Prostate gland (tissue), 2 donors: Measurements from ENCODE around the gene CDKL5.

ENCODE experiments used
- CTCF ChIP-seq, 4 experiments: fragments of 200-600 bp in 2 of 4; fragments of 450-650 bp in 2 of 4; sonication (generic) in 2 of 4; IDR thresholded peaks; 1 replicate in 3 of 4; 2 replicates in 1 of 4; pipeline ENCODE4 v1.5.1; 2016 to 2019; ENCODE audit warnings: antibody characterized with exemption in 4 of 4, mild to moderate bottlenecking in 2 of 4, moderate library complexity in 2 of 4
- POLR2A ChIP-seq: fragments of 450-650 bp; IDR thresholded peaks from one replicate; pipeline ENCODE4 v1.6.1; 2016; ENCODE audit warnings: antibody characterized with exemption, mild to moderate bottlenecking
- POLR2AphosphoS5 ChIP-seq: sonication (generic); formaldehyde crosslinking; IDR thresholded peaks from one replicate; pipeline ENCODE4 v1.6.1; 2017; ENCODE audit warnings: antibody characterized with exemption

- no peak for TF ChIP-seq CTCF (IDR thresholded peaks at IDR 0.05)
- TF ChIP-seq POLR2A: no peak
- no peak for TF ChIP-seq POLR2AphosphoS5
Observed at GRCh38 chrX:18696653-18697052, 271.2 kb downstream of the CDKL5 start.
